ENCODE measurements around the gene LPAR5. TPM values are rescaled to one million over a fixed set of nuclear protein-coding genes. Genes with fewer than 3 reads are reported as not detected.

Gene LPAR5
- total RNA-seq, 1 experiment from 2014 or later: 0.22 TPM

DNA sequence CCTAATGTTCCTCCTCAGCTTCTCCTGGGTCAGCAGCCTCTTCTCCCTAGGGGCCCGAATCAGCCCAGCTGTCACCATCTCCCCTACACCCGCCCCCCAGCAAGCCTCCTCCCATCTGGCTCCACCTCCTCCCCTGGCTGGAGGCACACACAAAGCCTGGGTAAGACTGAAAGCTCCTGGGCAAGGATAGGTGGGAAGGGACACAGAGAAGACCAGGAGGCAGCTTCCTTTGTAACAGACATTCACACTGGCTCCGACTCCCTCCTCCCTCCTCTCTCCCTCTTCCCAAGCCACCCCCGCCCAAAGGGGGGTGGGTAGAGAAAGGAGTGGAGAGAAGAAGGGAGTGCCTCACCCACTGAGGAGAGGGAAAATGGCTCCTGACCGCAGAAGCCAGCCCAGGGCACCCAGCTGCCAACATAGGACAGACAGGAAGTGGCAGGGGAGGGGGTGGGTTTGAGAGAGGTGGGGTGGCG, 32.6 kb downstream of the LPAR5 start:
- H3K23ac ChIP-seq (ENCODE audit: insufficient read length, low read depth, low read length): no peak overlapping the region
- peaks cover 5% of the 10 kb centered on the region for H3K23me2 ChIP-seq (ENCODE audit: insufficient read length, low read depth, low read length, poor library complexity, severe bottlenecking)
- no peak overlapping the region for H4K5ac ChIP-seq (ENCODE audit: insufficient read length, low read depth, low read length)
- H2AK5ac ChIP-seq (ENCODE audit: insufficient read length, low read length): no peak overlapping the region
- Mint-ChIP-seq H3K9me3 (no peaks in the 10 kb centered on the region), H3K27me3 (ENCODE audit: low read depth) (no peaks in the 10 kb centered on the region), H3K4me3 (peak overlapping the region in 1 of 2 experiments; percentile 46; a peak in 3 of 5 replicates), H3K4me1 (peaks cover 29 to 32% of the 10 kb centered on the region in 2 experiments), H3K36me3 (ENCODE audit: insufficient read depth in 1 of 3, low read depth in 3 of 3) (peaks cover 60 to 78% (median 76%) of the 10 kb centered on the region in 3 experiments), H3K27ac (peak overlapping the region in 1 of 3 experiments; percentile 70; a peak in 3 of 7 replicates)
- no peak overlapping the region for H3K27ac ChIP-seq (ENCODE audit: insufficient read length, low read depth, low read length)
- peak; percentile 41 for DNase-seq
- no peak overlapping the region for H4K91ac ChIP-seq (ENCODE audit: insufficient read length, low read depth, low read length)
- no peak overlapping the region for H3K18ac ChIP-seq (ENCODE audit: insufficient read length, low read depth, low read length)
- no peak overlapping the region for H3K14ac ChIP-seq (ENCODE audit: insufficient read depth, low read length)
- peaks cover 3% of the 10 kb centered on the region for H3K79me1 ChIP-seq (ENCODE audit: insufficient read depth, low read depth, low read length, poor library complexity, severe bottlenecking)
- no peak overlapping the region for H2AFZ ChIP-seq (ENCODE audit: low read length)
- no peak overlapping the region for H3K56ac ChIP-seq (ENCODE audit: insufficient read length, low read depth, low read length)
- no peaks in the 10 kb centered on the region for H3K27me3 ChIP-seq (ENCODE audit: insufficient read depth, low read length)
- no peak overlapping the region for H2BK5ac ChIP-seq (ENCODE audit: insufficient read length, low read length)
- no peak overlapping the region for H3K9ac ChIP-seq (ENCODE audit: extremely low read depth, insufficient read length, low read length)
- no peak overlapping the region for H2BK12ac ChIP-seq (ENCODE audit: insufficient read length, low read depth, low read length)
- no peaks in the 10 kb centered on the region for H3K9me3 ChIP-seq (ENCODE audit: control insufficient read depth, low read depth, low read length)
- H3K4me1 ChIP-seq (ENCODE audit: insufficient read depth, low read length): peaks cover 2% of the 10 kb centered on the region; the same call in 1 of the 2 replicates
- no peak overlapping the region for H2BK20ac ChIP-seq (ENCODE audit: low read depth, low read length, poor library complexity, severe bottlenecking)
- no peak overlapping the region for H3K4me2 ChIP-seq (ENCODE audit: insufficient read depth, insufficient read length, low read length)
- H3T11ph ChIP-seq (ENCODE audit: low read length): no peak overlapping the region
- no peak overlapping the region for H2BK15ac ChIP-seq (ENCODE audit: low read depth, low read length)
- H3K4ac ChIP-seq (ENCODE audit: low read depth, low read length): no peak overlapping the region
- peaks cover 27% of the 10 kb centered on the region; the same call in 1 of the 2 replicates for H3K79me2 ChIP-seq (ENCODE audit: insufficient read depth, low read length)
- H4K20me1 ChIP-seq (ENCODE audit: control insufficient read depth, insufficient read depth, insufficient read length): no peaks in the 10 kb centered on the region
- WGBS (ENCODE audit: extremely low coverage, insufficient read length, low lambda C conversion rate): no CpG with 5 or more reads among the region's 6 CpGs
- H2BK120ac ChIP-seq (ENCODE audit: low read depth, low read length, poor library complexity, severe bottlenecking): no peak overlapping the region
- TF ChIP-seq, protein P1, sequence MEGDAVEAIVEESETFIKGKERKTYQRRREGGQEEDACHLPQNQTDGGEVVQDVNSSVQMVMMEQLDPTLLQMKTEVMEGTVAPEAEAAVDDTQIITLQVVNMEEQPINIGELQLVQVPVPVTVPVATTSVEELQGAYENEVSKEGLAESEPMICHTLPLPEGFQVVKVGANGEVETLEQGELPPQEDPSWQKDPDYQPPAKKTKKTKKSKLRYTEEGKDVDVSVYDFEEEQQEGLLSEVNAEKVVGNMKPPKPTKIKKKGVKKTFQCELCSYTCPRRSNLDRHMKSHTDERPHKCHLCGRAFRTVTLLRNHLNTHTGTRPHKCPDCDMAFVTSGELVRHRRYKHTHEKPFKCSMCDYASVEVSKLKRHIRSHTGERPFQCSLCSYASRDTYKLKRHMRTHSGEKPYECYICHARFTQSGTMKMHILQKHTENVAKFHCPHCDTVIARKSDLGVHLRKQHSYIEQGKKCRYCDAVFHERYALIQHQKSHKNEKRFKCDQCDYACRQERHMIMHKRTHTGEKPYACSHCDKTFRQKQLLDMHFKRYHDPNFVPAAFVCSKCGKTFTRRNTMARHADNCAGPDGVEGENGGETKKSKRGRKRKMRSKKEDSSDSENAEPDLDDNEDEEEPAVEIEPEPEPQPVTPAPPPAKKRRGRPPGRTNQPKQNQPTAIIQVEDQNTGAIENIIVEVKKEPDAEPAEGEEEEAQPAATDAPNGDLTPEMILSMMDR (conservative IDR thresholded peaks at IDR 0.05): no peak
- H4K8ac ChIP-seq (replicated peaks; ENCODE audit: insufficient read length, low read depth, low read length): no peak overlapping the region

All from H9 (cell line).